ENCODE data around the gene DENND1A. TPM values are rescaled to one million over a fixed set of nuclear protein-coding genes. Genes with fewer than 3 reads are reported as not detected.

Gene DENND1A
- total and polyA plus RNA-seq, 2 donors from 2014 or later, result 16.3 to 19.6 TPM

- no peaks in the 10 kb centered on the region for H3K4me1 ChIP-seq (ENCODE audit: control insufficient read depth in 2 of 3, insufficient read depth in 2 of 3, low read depth in 1 of 3, low read length in 3 of 3)
- no peak overlapping the region for H3K9ac ChIP-seq (ENCODE audit: low read length in 3 of 3)
- intact Hi-C loops (cut with DNase I), result no loop called here
- FAIRE-seq, result no peak
- peaks cover 0 to 2% (median 0%) of the 10 kb centered on the region in 3 donors for H3K36me3 ChIP-seq (ENCODE audit: control insufficient read depth in 2 of 3, insufficient read depth in 3 of 3, low read length in 3 of 3)
- TF ChIP-seq CTCF (IDR thresholded peaks at IDR 0.05; ENCODE audit: borderline replicate concordance, extremely low read depth, insufficient read depth), result no peak
- no peak for DNase-seq
- H3K4me3 ChIP-seq (ENCODE audit: low read length in 3 of 3), result no peak overlapping the region
- H3K27ac ChIP-seq (ENCODE audit: low read depth in 2 of 2, low read length in 2 of 2), result no peak overlapping the region
- H3K27me3 ChIP-seq (ENCODE audit: control insufficient read depth, insufficient read depth, low read length), result no peaks in the 10 kb centered on the region
- H3K9me3 ChIP-seq (ENCODE audit: control insufficient read depth in 2 of 3, insufficient read depth in 1 of 3, low read length in 3 of 3), result no peaks in the 10 kb centered on the region
These were observed 456.9 kb downstream of the DENND1A start for GRCh38 chr9:123472862-123473614.

DNA sequence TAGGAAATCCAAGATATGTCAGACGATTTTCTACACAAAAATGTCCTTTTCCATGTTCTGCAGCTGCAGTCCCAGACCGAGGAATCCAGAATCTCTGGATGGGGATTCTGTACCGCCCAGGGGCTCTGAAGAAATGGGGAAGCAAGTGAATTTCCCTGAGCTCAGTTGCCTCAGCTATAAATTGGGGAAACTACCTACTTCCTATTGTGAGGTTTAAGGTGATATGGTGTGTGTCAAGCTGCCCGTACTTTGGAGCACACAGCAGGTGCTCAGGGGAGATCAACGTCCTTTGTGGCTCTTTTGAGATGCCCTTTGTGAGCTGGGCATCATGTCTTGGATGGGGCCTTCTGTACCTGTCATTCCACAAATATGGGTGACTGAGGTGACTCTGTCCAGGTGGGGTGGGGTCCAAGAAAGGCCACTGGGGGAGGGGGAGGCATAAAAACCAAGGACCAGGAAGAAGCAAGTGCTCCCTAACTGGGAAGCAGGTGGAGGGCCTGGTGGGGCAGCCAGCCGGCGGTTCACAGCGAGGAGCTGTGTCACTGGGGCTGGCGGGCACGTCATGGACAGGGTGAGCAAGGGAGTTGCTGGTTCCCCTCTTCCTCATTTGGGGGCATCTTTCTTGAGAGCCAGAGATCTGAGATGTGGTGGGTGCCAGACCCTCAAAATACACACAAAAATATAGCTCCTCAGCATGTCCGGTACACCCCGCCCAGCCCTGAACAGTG, 457.9 kb downstream of the DENND1A start:
- H3K36me3 ChIP-seq (ENCODE audit: control insufficient read depth in 2 of 3, insufficient read depth in 3 of 3, low read length in 3 of 3), result peaks cover 0 to 2% (median 0%) of the 10 kb centered on the region in 3 donors
- no peak overlapping the region for H3K27ac ChIP-seq (ENCODE audit: low read depth in 2 of 2, low read length in 2 of 2)
- no peak overlapping the region for H3K4me3 ChIP-seq (ENCODE audit: low read length in 3 of 3)
- FAIRE-seq (no peak), DNase-seq (no peak)
- no peaks in the 10 kb centered on the region for H3K27me3 ChIP-seq (ENCODE audit: control insufficient read depth, insufficient read depth, low read length)
- H3K9me3 ChIP-seq (ENCODE audit: control insufficient read depth in 2 of 3, insufficient read depth in 1 of 3, low read length in 3 of 3), result no peaks in the 10 kb centered on the region
- intact Hi-C loops (cut with DNase I), result no loop called here
- H3K4me1 ChIP-seq (ENCODE audit: control insufficient read depth in 2 of 3, insufficient read depth in 2 of 3, low read depth in 1 of 3, low read length in 3 of 3), result no peaks in the 10 kb centered on the region
- no peak for TF ChIP-seq CTCF (IDR thresholded peaks at IDR 0.05; ENCODE audit: borderline replicate concordance, extremely low read depth, insufficient read depth)
- H3K9ac ChIP-seq (ENCODE audit: low read length in 3 of 3), result no peak overlapping the region

GRCh38 chr9:123470991-123471770, 458.7 kb downstream of the DENND1A start:
- no peak overlapping the region for H3K4me3 ChIP-seq (ENCODE audit: low read length in 3 of 3)

More at GRCh38 chr9:123470991-123471770, 458.7 kb downstream of the DENND1A start:
- FAIRE-seq (no peak), DNase-seq (no peak)
- Histone ChIP-seq H3K9ac (ENCODE audit: low read length in 3 of 3) (no peak overlapping the region), H3K36me3 (ENCODE audit: control insufficient read depth in 2 of 3, insufficient read depth in 3 of 3, low read length in 3 of 3) (peaks cover 0 to 2% (median 0%) of the 10 kb centered on the region in 3 donors), H3K27ac (ENCODE audit: low read depth in 2 of 2, low read length in 2 of 2) (no peak overlapping the region), H3K9me3 (ENCODE audit: control insufficient read depth in 2 of 3, insufficient read depth in 1 of 3, low read length in 3 of 3) (no peaks in the 10 kb centered on the region), H3K27me3 (ENCODE audit: control insufficient read depth, insufficient read depth, low read length) (no peaks in the 10 kb centered on the region), H3K4me1 (ENCODE audit: control insufficient read depth in 2 of 3, insufficient read depth in 2 of 3, low read depth in 1 of 3, low read length in 3 of 3) (no peaks in the 10 kb centered on the region)
- TF ChIP-seq CTCF (IDR thresholded peaks at IDR 0.05; ENCODE audit: borderline replicate concordance, extremely low read depth, insufficient read depth), result no peak
- intact Hi-C loops (cut with DNase I), result no loop called here

All from kidney (tissue), 14 donors.